HG03469 (cell line): ENCODE results near the gene AGPAT2.

Experiments used
- ATAC-seq: cut with Tn5 transposase; IDR thresholded peaks from one replicate; pipeline ENCODE4 v1.9.1; 2021; ENCODE audit warnings: mild to moderate bottlenecking, moderate library complexity, moderate number of reproducible peaks; ENCODE audit not compliant: unreplicated experiment

The AGPAT2 gene

GRCh38 chr9:136690104-136690805 is 3.0 kb upstream of the AGPAT2 start:
- no peak for ATAC-seq

- no peak for ATAC-seq
These were observed 1.8 kb upstream of the AGPAT2 start for GRCh38 chr9:136689108-136689460.

GRCh38 chr9:136688274-136689107 is 1.2 kb upstream of the AGPAT2 start:
- ATAC-seq = no peak

GRCh38 chr9:136687721-136688223 is 515 bp upstream of the AGPAT2 start:
- ATAC-seq = no peak

- ATAC-seq = no peak
These were observed 793 bp downstream of the AGPAT2 start for GRCh38 chr9:136686534-136686793.

GRCh38 chr9:136685790-136686533 is 1.3 kb downstream of the AGPAT2 start:
- no peak for ATAC-seq

- no peak for ATAC-seq
These were observed 2.0 kb downstream of the AGPAT2 start for GRCh38 chr9:136685216-136685615.

- ATAC-seq = no peak
These were observed 2.5 kb downstream of the AGPAT2 start for GRCh38 chr9:136684799-136685198.

GRCh38 chr9:136684339-136684738 is 2.9 kb downstream of the AGPAT2 start:
- no peak for ATAC-seq

GRCh38 chr9:136683755-136684154 is 3.5 kb downstream of the AGPAT2 start:
- ATAC-seq = no peak

- no peak for ATAC-seq
These were observed 4.0 kb downstream of the AGPAT2 start for GRCh38 chr9:136683173-136683745.

GRCh38 chr9:136682710-136683109 is 4.5 kb downstream of the AGPAT2 start:
- no peak for ATAC-seq

- ATAC-seq = no peak
These were observed 5.1 kb downstream of the AGPAT2 start for GRCh38 chr9:136681945-136682699.

- no peak for ATAC-seq
These were observed 6.2 kb downstream of the AGPAT2 start for GRCh38 chr9:136681029-136681428.

- no peak for ATAC-seq
These were observed 7.8 kb downstream of the AGPAT2 start for GRCh38 chr9:136679431-136679941.

GRCh38 chr9:136678624-136679023 is 8.6 kb downstream of the AGPAT2 start:
- ATAC-seq = no peak

GRCh38 chr9:136678034-136678433 is 9.2 kb downstream of the AGPAT2 start:
- no peak for ATAC-seq

- ATAC-seq = no peak
These were observed 10.2 kb downstream of the AGPAT2 start for GRCh38 chr9:136676920-136677686.

GRCh38 chr9:136676297-136676794 is 10.9 kb downstream of the AGPAT2 start:
- ATAC-seq = no peak
